Right renal pelvis (tissue), 4 donors: ENCODE data around the gene HVCN1. TPM values are rescaled to one million over a fixed set of nuclear protein-coding genes. Genes with fewer than 3 reads are reported as not detected.
"Not testable (repeated sequence)": the region's sequence is repeated elsewhere in the genome, so short reads cannot be mapped to it uniquely, and the experiment has no call there.

ENCODE experiments used
- DNase-seq, 4 donors: peaks; one replicate each; pipeline ENCODE4 v3.0.0-alpha.2; 2013; ENCODE audit warnings: low read depth in 4 of 4, low spot score in 3 of 4, missing footprints in 1 of 4
- polyA plus RNA-seq, 4 donors: library from polyadenylated mRNA; unstranded; fragments of 120-200 nt; gene quantifications; one replicate each; pipeline ENCODE4 v1.2.1, GENCODE V29; 2013; ENCODE audit not compliant: insufficient read length in 4 of 4

HVCN1 gene
- polyA plus RNA-seq, 4 donors, result 9.1 to 11.2 (median 10.2) TPM

DNA sequence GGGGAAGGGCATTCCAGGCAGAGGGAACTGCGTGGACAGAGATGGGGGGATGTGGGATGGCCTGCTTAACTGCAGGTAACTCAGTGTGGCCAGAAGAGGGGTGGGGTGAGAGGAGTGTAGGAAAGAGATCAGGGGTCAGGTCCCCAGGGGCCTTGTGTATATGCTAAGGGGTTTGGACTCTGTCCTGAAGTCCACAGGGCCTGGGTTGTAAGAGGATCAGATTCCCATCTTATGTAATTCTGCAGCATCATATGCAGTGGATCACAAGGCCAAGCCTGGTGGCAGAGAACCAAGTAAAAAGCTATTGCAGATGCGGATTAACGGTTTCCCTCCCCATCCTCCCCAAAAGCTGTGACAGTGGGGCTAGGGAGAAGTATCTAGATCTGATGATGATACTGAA, 66.3 kb downstream of the HVCN1 start:
- no peak for DNase-seq

- DNase-seq, result no peak
These were observed 69.4 kb downstream of the HVCN1 start for GRCh38 chr12:110619534-110619953.

- DNase-seq, result no peak
These were observed 72.3 kb downstream of the HVCN1 start for GRCh38 chr12:110616471-110617115.

DNA sequence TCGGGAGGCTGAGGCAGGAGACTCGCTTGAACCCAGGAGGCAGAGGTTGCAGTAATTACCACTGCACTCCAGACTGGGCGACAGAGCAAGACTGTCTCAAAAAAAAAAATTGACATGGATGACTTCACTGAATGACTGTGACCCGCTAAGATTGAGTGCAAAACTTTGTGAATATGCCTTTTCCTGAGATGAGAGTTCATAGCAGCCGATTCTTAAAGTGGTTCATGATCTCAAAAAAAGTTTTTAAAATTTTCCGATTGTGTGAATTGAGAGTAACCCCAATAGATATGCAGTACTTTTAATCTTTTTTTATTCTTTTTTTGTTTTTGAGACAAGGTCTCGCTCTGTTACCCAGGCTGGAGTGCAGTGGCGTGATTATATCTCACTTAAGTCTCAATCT, 73.7 kb downstream of the HVCN1 start:
- DNase-seq, result no peak

GRCh38 chr12:110613771-110614684, 74.9 kb downstream of the HVCN1 start, which contains the start of gene TCTN1:
Gene TCTN1, plus strand, starts transcription at chr12:110614129. Its CDS starts 54 bp downstream, at chr12:110614183.
- peak; percentile 88 to 90 (median 88) for DNase-seq

- DNase-seq, result no peak
These were observed 75.7 kb downstream of the HVCN1 start for GRCh38 chr12:110613071-110613770.

DNA sequence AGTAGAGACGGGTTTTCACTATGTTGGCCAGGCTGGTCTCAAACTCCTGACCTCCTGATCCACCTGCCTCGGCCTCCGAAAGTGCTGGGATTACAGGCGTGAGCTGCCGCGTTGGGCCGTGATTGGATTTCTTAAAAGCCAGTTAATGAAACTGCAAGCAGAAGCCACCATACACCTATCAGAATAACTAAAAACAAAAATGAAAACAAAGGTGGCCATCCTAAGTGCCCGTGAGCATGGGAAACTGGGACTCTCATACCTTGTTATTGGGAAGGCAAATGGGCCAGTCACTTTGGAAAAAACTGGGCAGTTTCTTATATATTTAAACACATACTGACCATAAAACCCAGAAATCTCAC, 82.7 kb downstream of the HVCN1 start:
- no peak for DNase-seq

GRCh38 chr12:110602085-110602814, 86.7 kb downstream of the HVCN1 start:
- not testable (repeated sequence) for DNase-seq

DNA sequence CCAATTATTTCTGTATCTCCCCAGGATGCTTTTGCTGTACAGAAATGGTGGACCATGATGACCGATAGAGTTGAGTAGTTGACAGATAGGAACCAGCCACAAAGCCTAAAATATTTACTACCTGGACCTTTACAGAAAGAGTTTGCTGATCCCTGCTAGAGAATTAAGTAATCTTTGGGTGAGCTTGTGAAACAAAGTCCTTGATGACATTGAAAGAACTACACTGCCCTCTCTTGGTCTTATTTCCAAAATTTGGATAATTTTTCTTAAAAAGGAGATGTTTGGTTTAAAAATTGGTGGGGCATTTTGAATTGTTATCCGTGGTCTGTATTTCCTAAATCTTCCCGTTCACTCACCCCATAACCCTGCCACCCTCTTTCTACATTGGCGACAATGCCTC, 88.7 kb downstream of the HVCN1 start:
- no peak for DNase-seq

- DNase-seq, result no peak
These were observed 89.6 kb downstream of the HVCN1 start for GRCh38 chr12:110599334-110599733.

Other genes starting within 250 kb of the HVCN1 start
- 100 to 1,000 TPM; 261 to 306 (median 285) TPM for gene ARPC3, start 238.8 kb downstream of the HVCN1 start, polyA plus RNA-seq
- 10 to 100 TPM; 34.1 to 42.8 (median 37.2) TPM for gene GPN3, start 220.9 kb downstream of the HVCN1 start, polyA plus RNA-seq
- gene FAM216A, start 220.3 kb downstream of the HVCN1 start, polyA plus RNA-seq, result 10 to 100 TPM; 13.4 to 18.9 (median 17.1) TPM
- 100 to 1,000 TPM; 137 to 144 (median 141) TPM for gene VPS29, start 187.0 kb downstream of the HVCN1 start, polyA plus RNA-seq
- 1 to 10 TPM; 1.1 to 1.3 (median 1.2) TPM for gene RAD9B, start 186.8 kb downstream of the HVCN1 start, polyA plus RNA-seq
- gene PPTC7, start 105.8 kb downstream of the HVCN1 start, polyA plus RNA-seq, result 10 to 100 TPM; 19.1 to 24.7 (median 24.3) TPM
- 100 to 1,000 TPM in 2 of 4 donors, 10 to 100 TPM in 2; 78.3 to 107 (median 94.1) TPM for gene TCTN1, start 75.0 kb downstream of the HVCN1 start, polyA plus RNA-seq
- gene PPP1CC, start 53.8 kb upstream of the HVCN1 start, polyA plus RNA-seq, result 100 to 1,000 TPM; 165 to 212 (median 208) TPM
- gene CCDC63, start 157.9 kb upstream of the HVCN1 start, polyA plus RNA-seq, result under 1 TPM in 1 of 4 donors, not detected in 3; 0.08 TPM
- not detected for gene MYL2, start 231.5 kb upstream of the HVCN1 start, polyA plus RNA-seq